ENCODE results near the gene GTSE1.

Gene GTSE1

DNA sequence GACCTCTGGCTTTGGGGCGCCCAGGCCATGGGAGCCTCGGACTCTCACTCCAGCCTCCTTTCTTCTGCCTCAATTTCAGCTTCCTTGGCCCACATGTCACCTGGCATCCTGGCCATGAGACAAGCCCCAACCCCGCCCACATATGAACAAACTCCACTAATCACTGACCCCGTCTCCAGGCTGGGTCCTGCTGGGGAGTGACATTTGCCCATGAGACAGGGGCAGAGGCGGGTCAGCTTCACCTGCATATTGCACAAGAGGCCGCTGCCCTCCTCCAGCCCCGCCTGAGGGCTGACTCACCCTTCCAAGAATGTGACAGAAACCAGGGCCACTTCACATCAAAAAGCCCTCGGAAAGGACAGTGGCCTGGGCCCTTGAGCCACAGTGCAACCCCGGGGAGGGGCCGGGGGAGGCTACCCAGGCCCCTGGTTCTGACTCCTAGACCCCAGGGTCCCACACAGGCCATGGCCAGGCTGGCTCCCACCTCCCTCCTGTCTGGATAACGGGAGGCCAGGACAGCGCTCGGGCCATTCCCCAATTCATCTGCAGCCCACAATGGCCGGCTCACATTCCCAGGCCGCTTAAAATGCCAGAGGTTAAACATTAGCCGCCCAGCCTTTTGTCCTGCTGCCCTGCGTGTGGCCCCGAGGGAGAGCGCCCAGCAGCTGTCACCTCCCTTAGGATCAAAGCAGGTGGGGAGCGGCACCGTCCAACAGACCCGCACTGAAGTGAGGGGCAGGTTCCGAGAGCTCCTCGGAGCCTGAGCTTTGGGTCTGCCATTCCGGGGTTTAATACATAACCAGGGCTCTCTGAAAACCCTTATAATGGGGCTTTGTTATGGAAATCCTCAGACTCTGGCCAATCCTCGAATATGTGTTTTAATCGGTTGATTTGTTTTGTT is 81.1 kb downstream of the GTSE1 start:
- no peak for DNase-seq

DNA sequence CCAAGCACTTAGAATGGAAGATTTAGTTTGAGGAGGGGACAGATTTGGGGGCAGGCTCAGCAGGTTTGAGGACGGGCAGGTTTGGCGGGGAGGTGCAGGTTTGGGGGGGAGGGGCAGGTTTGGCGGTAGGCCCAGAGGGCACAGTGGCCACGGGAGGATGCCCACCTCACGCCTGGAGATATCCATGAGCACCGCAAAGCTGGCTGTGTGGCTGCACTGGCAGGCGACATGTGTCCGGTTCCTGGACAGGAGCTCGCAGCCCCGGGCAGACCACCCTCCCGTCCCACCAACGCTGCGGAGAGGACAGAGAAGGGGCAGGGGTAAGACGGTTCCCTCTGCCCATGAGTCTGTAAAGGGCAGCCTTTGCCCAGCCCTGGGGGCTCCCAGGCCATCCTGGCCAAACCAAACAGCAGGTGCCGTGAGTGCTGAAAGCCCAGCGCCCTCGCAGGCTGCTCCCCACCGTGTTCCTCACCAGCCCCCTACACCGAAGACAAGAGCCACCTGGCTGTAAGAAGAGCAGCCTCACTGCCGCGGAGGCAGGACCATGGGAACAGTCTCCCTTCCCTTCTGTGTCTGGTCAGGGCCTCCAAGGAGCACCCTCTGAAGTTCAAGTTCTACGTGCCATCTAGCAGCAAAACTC is 81.9 kb downstream of the GTSE1 start:
- DNase-seq = no peak

DNA sequence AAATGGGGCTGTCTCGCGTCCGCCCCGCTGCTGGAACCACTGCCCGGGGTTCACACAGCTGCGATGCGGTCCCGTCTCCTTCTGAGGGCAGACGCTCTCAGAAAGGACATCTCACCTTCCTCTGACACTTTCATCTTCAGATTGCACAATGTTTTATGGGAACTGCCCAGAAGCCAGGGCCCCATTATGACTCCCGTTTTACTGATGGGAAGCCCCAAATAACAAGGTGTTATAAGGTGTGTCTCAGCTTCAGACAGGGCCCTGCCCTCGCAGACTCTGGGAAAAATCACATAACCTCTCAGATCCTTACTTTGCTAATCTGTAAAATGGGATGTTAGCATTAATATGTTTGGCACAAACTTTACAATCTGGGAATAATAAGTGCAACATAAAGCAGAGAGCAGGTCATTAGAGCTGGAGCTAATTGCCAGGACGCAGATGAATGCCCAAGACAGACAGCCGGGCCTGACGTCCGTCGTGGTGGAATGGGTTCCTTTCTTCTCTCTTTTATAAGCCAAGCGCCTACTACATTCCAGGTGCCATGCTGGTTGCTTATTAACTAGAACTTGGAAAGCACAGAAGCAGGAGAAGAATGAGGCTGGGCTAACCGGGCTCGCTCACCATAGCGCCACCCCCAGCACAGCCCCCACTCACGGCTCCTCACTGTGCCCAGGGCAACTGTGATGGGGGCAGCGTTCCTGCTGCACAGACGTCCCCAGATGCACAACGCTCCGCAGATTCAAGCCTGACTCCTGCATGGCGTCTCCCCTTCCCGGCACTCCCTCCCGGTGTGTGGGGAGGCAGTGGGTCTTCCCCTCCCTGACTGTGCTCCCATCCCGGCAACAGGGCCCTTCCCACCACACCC is 82.6 kb downstream of the GTSE1 start:
- no peak for DNase-seq

GRCh38 chr22:46380069-46380468 is 83.4 kb downstream of the GTSE1 start:
- DNase-seq = no peak
